ENCODE data around the gene KLHL29.

DNA sequence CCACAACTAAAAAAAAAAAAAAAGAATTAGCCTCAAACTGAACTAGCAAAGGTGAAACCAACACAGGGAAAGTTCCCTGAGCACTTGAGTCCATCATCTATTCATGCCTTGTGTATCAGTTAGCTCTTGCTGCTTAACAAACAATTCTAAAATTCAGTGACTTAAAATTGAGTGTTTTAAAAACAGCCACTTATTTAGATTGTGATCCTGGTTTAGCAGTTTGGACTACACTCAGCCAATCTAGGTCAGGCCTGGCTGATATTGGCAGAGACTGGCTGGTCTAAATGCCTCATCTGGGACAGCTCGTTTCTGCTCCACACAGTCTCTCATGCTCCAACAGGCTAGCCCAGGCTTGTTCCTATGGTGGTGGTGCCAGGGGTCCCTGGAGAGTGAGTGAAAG is 294.1 kb downstream of the KLHL29 start:
- TF ChIP-seq ZNF274 (IDR thresholded peaks at IDR 0.05; ENCODE audit: low read depth, low read length) (no peak), EZH2 (IDR thresholded peaks at IDR 0.05) (no peak)
- TF ChIP-seq, protein P1, sequence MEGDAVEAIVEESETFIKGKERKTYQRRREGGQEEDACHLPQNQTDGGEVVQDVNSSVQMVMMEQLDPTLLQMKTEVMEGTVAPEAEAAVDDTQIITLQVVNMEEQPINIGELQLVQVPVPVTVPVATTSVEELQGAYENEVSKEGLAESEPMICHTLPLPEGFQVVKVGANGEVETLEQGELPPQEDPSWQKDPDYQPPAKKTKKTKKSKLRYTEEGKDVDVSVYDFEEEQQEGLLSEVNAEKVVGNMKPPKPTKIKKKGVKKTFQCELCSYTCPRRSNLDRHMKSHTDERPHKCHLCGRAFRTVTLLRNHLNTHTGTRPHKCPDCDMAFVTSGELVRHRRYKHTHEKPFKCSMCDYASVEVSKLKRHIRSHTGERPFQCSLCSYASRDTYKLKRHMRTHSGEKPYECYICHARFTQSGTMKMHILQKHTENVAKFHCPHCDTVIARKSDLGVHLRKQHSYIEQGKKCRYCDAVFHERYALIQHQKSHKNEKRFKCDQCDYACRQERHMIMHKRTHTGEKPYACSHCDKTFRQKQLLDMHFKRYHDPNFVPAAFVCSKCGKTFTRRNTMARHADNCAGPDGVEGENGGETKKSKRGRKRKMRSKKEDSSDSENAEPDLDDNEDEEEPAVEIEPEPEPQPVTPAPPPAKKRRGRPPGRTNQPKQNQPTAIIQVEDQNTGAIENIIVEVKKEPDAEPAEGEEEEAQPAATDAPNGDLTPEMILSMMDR (IDR thresholded peaks at IDR 0.05 in 2 of 3, conservative IDR thresholded peaks at IDR 0.05 in 1 of 3; ENCODE audit: borderline replicate concordance in 1 of 3, insufficient read depth in 1 of 3, low read depth in 2 of 3, low read length in 2 of 3), result no peak
